HG02588 (cell line): Measurements from ENCODE around the gene MOB1A.
"Not testable (repeated sequence)": the region's sequence is repeated elsewhere in the genome, so short reads cannot be mapped to it uniquely, and the experiment has no call there.

Source experiments
- ATAC-seq: cut with Tn5 transposase; IDR thresholded peaks from one replicate; pipeline ENCODE4 v1.9.1; 2021; ENCODE audit warnings: mild to moderate bottlenecking, moderate library complexity; ENCODE audit not compliant: unreplicated experiment

Gene MOB1A

DNA sequence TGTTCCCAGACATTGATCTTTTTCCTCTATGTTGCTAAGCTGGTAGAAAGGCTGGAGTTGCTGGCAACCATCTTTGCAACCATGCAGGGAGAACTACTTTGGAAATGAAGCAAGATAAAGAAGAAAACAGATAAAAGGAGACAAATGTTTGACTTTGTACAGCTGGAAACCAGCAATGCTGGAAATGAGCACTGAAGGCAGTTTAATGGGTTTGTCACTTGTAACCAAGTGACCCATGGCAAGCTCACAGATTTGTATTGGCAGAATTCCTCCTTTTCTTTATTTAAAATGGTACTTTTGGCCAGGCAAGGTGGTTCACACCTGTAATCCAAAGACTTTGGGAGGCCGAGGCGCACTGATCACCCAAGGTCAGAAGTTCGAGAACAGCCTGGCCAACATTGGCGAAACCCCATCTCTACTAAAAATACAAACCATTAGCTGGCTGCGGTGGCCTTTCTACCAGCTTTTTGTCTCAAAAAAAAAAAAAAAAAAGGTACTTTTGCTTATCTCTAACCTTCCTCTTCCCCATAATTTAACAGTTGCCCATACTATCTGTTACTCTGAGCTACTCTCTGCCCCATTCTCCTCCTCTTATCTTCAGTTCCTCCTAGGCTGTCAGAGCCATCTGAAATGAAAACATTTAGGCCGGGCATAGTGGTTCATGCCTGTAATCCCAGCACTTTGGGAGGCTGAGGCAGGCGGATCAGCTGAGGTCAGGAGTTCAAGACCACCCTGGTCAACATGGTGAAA lies 28.9 kb downstream of the MOB1A start:
- no peak for ATAC-seq

- ATAC-seq, result no peak
These were observed 29.5 kb downstream of the MOB1A start for GRCh38 chr2:74149247-74149525.

GRCh38 chr2:74148457-74149246 lies 30.0 kb downstream of the MOB1A start:
- no peak for ATAC-seq

- ATAC-seq, result peak; percentile 95
These were observed 30.8 kb downstream of the MOB1A start, which contains the start of gene BOLA3 for GRCh38 chr2:74147727-74148456. TSS of gene BOLA3 (minus strand) at chr2:74147912. CDS start at chr2:74147874, 38 bp downstream.

DNA sequence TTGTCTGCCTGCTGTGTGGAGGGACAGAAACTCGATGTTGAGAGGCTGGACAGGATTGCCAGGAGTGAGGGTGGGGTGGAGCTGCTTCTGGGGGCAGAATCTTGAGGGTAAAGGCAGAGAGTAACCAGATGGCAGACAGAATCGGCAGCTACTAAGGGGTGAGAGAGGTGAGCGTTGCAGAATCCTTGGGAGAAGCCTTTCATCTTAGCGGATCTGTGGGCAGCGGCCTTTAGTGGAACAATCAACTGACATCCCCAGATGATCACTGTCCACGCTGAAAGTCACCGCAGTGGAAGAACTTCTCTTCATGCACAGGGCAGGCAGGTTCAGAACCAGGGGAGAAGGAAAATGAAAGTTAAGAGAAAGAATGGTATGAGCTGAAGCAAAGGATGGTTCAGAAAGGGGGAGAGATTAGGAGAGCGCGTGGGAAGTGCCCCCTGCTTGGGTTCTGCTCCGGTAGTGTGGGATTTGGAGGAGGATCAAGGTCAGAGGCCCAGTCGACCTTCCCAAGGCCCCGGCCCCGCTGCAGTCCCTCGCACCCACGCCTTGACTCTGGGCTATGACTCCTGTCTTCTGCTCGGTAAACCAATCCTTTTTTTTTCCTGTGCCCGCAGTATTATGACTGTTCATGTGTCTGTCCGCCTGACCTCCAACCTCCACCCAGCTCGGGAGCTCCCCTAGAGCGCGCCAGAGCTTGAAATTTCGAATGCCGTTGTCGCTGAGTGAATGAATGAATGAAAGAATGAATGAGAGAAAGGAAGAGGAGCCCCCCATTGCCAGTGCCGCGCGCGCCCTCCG lies 31.6 kb downstream of the MOB1A start:
- ATAC-seq, result peak; percentile 4

GRCh38 chr2:74142340-74142739 lies 36.3 kb downstream of the MOB1A start:
- no peak for ATAC-seq

GRCh38 chr2:74138600-74139323 lies 39.9 kb downstream of the MOB1A start:
- no peak for ATAC-seq

DNA sequence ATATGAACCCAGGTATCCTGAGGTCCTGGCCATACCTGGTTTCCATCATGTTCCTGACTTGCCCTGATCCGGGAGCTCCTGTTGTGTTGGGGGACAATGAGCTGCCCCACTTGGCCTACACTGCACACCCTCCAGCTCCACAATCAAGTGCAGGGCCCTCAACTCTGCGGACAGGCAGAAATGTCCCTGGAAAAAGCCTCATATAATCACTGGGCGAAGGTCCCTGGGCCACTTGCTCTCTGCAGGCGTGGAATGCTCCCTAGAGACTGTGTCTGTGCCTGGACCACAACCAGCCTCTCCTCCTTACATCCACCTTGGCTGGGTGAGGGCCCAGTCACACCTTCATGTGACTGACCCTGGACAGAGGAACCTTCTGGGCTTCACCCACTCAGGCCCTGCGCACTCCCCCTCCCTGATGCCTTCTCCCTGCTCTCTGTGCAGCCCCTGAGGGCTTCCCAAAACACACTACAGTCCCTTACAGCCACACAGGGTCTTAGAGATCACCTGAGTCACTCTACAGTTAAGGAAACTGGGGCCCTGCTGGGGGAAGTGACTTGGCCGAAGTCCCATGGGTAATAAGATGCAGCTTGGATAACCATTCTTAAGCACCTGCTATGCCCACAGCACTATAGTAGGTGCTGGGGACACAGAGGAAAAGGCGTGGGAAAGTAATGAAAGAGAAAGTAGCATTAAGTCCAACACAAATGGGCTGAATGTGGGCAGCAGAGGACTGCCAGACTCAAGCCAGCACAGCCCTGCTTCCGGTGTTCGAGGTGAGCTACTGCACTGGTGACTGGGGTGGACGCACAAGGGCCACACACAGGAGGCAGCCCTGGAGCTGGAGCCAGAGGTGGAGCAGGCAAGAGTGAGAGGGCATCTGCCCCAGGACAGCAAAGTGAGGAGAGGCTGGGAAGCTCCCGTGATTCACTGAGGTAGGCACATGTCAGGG lies 40.8 kb downstream of the MOB1A start:
- no peak for ATAC-seq

DNA sequence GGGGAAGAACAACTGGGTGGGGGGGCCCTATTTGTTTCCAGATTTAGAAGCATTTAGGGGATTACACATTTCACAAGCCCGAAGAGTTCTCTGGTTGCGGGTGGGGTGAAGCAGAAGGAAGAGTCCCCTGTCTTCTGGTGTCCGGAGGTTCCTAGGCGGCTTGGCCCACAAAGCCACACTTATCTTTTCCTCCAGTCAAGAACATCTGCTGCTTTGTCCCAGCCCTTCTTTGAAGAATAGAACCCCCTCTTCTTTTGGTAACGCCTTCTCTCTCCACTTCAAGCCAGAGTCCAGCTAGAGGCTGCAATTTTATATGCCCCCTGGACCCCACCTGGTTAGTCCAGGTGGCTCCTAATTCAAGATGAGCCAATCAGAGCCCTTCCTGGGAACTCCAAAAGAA lies 46.8 kb downstream of the MOB1A start:
- ATAC-seq, result no peak

- no peak for ATAC-seq
These were observed 48.3 kb downstream of the MOB1A start for GRCh38 chr2:74130211-74130995.

- ATAC-seq, result no peak
These were observed 50.5 kb downstream of the MOB1A start for GRCh38 chr2:74128206-74128605.

GRCh38 chr2:74123955-74124354 lies 54.7 kb downstream of the MOB1A start:
- ATAC-seq, result not testable (repeated sequence)

GRCh38 chr2:74121846-74122245 lies 56.8 kb downstream of the MOB1A start:
- not testable (repeated sequence) for ATAC-seq

GRCh38 chr2:74119912-74120825 lies 58.5 kb downstream of the MOB1A start:
- peak; percentile 94 for ATAC-seq

DNA sequence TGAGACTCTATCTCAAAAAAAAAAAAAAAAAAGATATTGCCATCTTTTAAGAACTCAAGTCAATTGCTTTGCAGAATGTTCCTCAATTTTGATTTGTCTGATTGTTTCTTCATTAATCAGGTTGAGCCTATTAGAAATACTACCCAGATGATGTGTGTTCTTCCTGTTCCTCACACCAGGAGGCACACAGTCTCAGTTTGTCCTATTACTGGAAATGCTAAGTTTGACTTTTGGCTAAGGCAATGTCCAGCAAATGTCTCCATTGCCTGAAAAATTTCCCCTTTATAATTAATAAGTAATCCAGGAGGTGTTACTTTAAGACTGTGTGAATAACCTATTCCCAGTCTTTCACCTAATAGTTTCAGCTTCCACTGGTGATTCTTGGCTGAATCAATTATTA lies 59.3 kb downstream of the MOB1A start:
- no peak for ATAC-seq

DNA sequence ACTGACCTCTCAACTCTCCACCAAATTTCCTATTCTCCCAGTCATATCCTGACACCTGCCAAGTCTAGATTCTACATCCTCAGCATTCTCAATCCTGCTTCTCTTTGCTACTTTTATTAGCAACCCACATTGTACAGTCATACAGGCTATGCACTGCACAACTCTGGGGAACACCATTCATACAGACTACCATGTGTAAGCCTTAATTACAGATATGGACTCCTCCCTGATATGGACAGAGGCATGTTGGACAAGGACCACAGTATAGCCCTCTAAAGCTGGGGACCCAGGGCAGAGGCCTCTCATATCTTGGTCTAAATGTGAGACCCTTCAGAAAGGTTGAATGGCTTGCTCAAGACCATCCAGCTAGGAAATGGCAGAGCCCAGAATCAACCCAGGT lies 67.3 kb downstream of the MOB1A start:
- no peak for ATAC-seq

DNA sequence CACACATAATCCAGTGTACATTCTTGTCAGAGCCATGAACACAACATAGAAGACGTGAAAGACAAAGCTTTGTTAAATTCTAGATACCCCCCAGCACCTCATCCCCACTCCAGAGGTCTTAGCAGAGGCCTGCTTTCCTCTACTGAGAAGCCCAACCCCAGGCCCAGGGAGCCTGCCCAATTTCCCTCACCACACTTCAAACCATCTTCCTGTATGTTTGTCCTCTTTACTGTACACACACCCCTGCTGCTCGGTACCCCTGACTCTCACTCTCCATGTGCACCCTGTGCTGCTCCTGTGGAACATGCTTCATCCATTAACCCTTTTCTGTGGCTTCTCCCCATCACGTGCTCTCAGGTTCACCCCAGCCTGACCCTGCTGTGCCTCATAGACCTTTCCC lies 68.1 kb downstream of the MOB1A start:
- ATAC-seq, result no peak
